ENCODE data around the gene NUCB1. TPM values are rescaled to one million over a fixed set of nuclear protein-coding genes. Genes with fewer than 3 reads are reported as not detected.
"Not testable (repeated sequence)": the region's sequence is repeated elsewhere in the genome, so short reads cannot be mapped to it uniquely, and the experiment has no call there.

Gene NUCB1
- total RNA-seq, 1 experiment from 2014 or later: 102 TPM

DNA sequence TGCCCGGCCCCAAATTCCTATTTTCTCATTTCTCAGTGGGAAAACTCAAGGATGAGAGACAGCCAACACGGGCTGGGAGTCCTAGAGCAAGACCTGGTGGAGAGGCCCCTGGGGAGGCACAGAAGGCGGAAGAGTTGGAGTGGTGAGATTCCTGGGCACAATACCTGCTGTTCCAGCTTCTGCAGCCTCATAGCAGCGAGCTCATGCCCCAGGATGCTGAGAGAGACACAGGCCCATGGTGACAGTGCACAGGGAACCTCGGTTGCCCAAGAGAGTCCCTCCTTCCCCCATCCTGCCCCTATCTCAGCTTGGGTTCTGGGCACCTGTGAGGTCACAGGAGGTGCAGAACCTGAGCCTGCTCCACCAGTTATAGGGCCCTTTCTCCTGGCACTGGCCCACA, 2.9 kb upstream of the NUCB1 start:
- in situ Hi-C loops (cut with HindIII; ENCODE audit: low pct_unique_long_range_greater_than_20kb, low sequenced_read_pairs): no loop called here
- ATAC-seq (no peak), DNase-seq (ENCODE audit: low read depth, low spot score) (no peak)
- Histone ChIP-seq H3K9me3 (ENCODE audit: control insufficient read depth, insufficient read depth, low read depth, low read length) (no peaks in the 10 kb centered on the region), H3K36me3 (ENCODE audit: control insufficient read depth, insufficient read depth, low read length) (no peaks in the 10 kb centered on the region), H3K27ac (ENCODE audit: low read length) (no peak overlapping the region), H3K27me3 (ENCODE audit: control insufficient read depth, insufficient read depth, low read length) (no peaks in the 10 kb centered on the region), H3K4me3 (ENCODE audit: low read depth in 2 of 2, low read length in 2 of 2) (no peak overlapping the region), H3K4me1 (ENCODE audit: control insufficient read depth, insufficient read depth, low read length) (0 out of 2 replicates have a peak, but pooled peaks cover 3% of the 10 kb centered on the region)
- ChIA-PET CTCF (no interaction called here), POLR2A (no interaction called here)
- TF ChIP-seq, protein P1, sequence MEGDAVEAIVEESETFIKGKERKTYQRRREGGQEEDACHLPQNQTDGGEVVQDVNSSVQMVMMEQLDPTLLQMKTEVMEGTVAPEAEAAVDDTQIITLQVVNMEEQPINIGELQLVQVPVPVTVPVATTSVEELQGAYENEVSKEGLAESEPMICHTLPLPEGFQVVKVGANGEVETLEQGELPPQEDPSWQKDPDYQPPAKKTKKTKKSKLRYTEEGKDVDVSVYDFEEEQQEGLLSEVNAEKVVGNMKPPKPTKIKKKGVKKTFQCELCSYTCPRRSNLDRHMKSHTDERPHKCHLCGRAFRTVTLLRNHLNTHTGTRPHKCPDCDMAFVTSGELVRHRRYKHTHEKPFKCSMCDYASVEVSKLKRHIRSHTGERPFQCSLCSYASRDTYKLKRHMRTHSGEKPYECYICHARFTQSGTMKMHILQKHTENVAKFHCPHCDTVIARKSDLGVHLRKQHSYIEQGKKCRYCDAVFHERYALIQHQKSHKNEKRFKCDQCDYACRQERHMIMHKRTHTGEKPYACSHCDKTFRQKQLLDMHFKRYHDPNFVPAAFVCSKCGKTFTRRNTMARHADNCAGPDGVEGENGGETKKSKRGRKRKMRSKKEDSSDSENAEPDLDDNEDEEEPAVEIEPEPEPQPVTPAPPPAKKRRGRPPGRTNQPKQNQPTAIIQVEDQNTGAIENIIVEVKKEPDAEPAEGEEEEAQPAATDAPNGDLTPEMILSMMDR (IDR thresholded peaks at IDR 0.05): no peak
- TF ChIP-seq TCF7L2 (IDR thresholded peaks at IDR 0.05; ENCODE audit: low read depth, low read length) (no peak), SIN3A (IDR thresholded peaks at IDR 0.05; ENCODE audit: borderline replicate concordance, insufficient read depth, low read depth, low read length) (no peak), POLR2AphosphoS5 (IDR thresholded peaks at IDR 0.05; ENCODE audit: low read depth, low read length) (no peak)
- TF ChIP-seq, protein P2, sequence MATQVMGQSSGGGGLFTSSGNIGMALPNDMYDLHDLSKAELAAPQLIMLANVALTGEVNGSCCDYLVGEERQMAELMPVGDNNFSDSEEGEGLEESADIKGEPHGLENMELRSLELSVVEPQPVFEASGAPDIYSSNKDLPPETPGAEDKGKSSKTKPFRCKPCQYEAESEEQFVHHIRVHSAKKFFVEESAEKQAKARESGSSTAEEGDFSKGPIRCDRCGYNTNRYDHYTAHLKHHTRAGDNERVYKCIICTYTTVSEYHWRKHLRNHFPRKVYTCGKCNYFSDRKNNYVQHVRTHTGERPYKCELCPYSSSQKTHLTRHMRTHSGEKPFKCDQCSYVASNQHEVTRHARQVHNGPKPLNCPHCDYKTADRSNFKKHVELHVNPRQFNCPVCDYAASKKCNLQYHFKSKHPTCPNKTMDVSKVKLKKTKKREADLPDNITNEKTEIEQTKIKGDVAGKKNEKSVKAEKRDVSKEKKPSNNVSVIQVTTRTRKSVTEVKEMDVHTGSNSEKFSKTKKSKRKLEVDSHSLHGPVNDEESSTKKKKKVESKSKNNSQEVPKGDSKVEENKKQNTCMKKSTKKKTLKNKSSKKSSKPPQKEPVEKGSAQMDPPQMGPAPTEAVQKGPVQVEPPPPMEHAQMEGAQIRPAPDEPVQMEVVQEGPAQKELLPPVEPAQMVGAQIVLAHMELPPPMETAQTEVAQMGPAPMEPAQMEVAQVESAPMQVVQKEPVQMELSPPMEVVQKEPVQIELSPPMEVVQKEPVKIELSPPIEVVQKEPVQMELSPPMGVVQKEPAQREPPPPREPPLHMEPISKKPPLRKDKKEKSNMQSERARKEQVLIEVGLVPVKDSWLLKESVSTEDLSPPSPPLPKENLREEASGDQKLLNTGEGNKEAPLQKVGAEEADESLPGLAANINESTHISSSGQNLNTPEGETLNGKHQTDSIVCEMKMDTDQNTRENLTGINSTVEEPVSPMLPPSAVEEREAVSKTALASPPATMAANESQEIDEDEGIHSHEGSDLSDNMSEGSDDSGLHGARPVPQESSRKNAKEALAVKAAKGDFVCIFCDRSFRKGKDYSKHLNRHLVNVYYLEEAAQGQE (IDR thresholded peaks at IDR 0.05; ENCODE audit: insufficient read depth in 1 of 2, low read depth in 2 of 2, low read length in 1 of 2): no peak
- no TSS peak for BruUV-seq (replicated peaks)
- intact Hi-C loops (cut with micrococcal nuclease; ENCODE audit: unreplicated experiment): no loop called here

DNA sequence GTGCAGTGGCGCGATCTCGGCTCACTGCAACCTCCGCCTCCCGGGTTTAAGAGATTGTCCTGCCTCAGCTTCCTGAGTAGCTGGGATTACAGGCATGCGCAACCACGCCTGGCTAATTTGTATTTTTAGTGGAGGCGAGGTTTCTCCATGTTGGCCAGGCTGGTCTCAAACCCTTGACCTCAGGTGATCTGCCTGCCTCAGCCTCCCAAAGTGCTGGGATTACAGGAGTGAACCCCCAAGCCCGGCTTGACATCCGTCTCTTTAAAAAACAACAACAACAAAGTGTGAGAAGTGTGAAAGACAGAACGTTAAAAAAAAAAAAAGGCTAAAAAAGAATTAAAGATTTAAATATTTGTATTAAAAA, 744 bp upstream of the NUCB1 start:
- H3K27me3 ChIP-seq (ENCODE audit: control insufficient read depth, insufficient read depth, low read length); H3K9me3 ChIP-seq (ENCODE audit: control insufficient read depth, insufficient read depth, low read depth, low read length); H3K36me3 ChIP-seq (ENCODE audit: control insufficient read depth, insufficient read depth, low read length); ATAC-seq; DNase-seq (ENCODE audit: low read depth, low spot score); POLR2A ChIA-PET; H3K4me1 ChIP-seq (ENCODE audit: control insufficient read depth, insufficient read depth, low read length); BruUV-seq (replicated peaks); in situ Hi-C loops (cut with HindIII; ENCODE audit: low pct_unique_long_range_greater_than_20kb, low sequenced_read_pairs); intact Hi-C loops (cut with micrococcal nuclease; ENCODE audit: unreplicated experiment): not testable (repeated sequence)
- Histone ChIP-seq H3K27ac (ENCODE audit: low read length) (peak overlapping the region; percentile 86; the same call in 1 of the 2 replicates), H3K4me3 (ENCODE audit: low read depth in 2 of 2, low read length in 2 of 2) (peak overlapping the region; percentile 86 to 93)
- CTCF ChIA-PET: interaction anchor here (0.5 to 0.6 kb wide), 2 partner anchors 12 to 222 kb away, joined by 3 to 9 read pairs; no protein-coding TSS in a partner anchor

DNA sequence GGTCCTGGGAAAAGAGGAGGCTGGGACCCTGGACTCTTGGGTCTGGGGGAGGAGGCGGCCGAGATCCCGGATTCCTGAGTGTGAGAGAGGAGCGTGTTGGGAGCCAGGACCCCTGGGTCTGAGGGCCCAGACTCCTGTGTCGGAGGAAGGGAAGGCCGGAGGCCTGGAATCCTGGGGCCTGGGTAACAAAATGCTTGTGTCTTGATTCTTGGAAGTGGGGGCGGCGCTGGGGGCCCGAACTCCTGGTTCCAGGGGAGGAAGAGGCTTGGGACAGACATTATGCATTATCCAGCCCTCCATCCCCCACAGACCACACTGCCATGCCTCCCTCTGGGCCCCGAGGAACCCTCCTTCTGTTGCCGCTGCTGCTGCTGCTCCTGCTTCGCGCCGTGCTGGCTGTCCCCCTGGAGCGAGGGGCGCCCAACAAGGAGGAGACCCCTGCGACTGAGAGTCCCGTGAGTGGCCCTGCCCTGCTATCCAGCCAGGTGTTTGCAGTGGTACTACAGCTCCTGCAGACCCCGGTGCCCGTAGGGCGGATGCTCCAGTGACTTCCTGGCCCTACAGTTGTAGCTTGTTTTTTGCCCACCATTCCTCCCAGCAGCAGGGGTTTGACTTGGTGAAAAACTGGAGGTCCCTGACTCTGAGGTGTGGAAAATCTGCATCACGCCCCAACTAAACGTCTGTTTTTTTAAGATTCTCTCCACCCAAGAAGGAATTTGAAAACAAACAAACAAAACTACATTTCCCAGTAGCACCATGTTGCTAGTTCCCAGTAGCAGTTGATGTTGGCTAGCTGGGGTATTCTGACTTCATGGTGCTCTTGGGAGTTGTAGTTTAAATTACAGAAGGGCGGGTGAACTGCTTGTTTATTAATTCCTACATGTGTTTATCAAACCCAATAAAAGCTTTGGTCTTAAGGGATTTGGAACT, 630 bp downstream of the NUCB1 start:
- Histone ChIP-seq H3K36me3 (ENCODE audit: control insufficient read depth, insufficient read depth, low read length) (no peaks in the 10 kb centered on the region), H3K4me3 (ENCODE audit: low read depth in 2 of 2, low read length in 2 of 2) (peak overlapping the region; percentile 86 to 93), H3K27me3 (ENCODE audit: control insufficient read depth, insufficient read depth, low read length) (no peaks in the 10 kb centered on the region), H3K4me1 (ENCODE audit: control insufficient read depth, insufficient read depth, low read length) (0 out of 2 replicates have a peak, but pooled peaks cover 3% of the 10 kb centered on the region), H3K9me3 (ENCODE audit: control insufficient read depth, insufficient read depth, low read depth, low read length) (no peaks in the 10 kb centered on the region), H3K27ac (ENCODE audit: low read length) (peak overlapping the region; percentile 86)
- ChIA-PET POLR2A (interaction anchor here (0.5 kb wide), 1 partner anchor 17 kb away, joined by 8 read pairs; no protein-coding TSS in a partner anchor), CTCF (no interaction called here)
- TF ChIP-seq, protein P1 (IDR thresholded peaks at IDR 0.05): no peak
- TF ChIP-seq, protein P2 (IDR thresholded peaks at IDR 0.05; ENCODE audit: insufficient read depth in 1 of 2, low read depth in 2 of 2, low read length in 1 of 2): no peak
- TF ChIP-seq POLR2AphosphoS5 (IDR thresholded peaks at IDR 0.05; ENCODE audit: low read depth, low read length): no peak
- TF ChIP-seq TCF7L2 (IDR thresholded peaks at IDR 0.05; ENCODE audit: low read depth, low read length): no peak
- no peak for TF ChIP-seq SIN3A (IDR thresholded peaks at IDR 0.05; ENCODE audit: borderline replicate concordance, insufficient read depth, low read depth, low read length)
- DNase-seq (ENCODE audit: low read depth, low spot score): no peak
- intact Hi-C loops (cut with micrococcal nuclease; ENCODE audit: unreplicated experiment) (no loop called here), in situ Hi-C loops (cut with HindIII; ENCODE audit: low pct_unique_long_range_greater_than_20kb, low sequenced_read_pairs) (no loop called here)
- peak; percentile 36 for ATAC-seq
- TSS peak; percentile 94 for BruUV-seq (replicated peaks)

Data from Panc1 (cell line).